ENCODE measurements around the gene PRLR. TPM values are rescaled to one million over a fixed set of nuclear protein-coding genes. Genes with fewer than 3 reads are reported as not detected.

The PRLR gene
- total RNA-seq, 1 donor from 2014 or later = 0.21 TPM

DNA sequence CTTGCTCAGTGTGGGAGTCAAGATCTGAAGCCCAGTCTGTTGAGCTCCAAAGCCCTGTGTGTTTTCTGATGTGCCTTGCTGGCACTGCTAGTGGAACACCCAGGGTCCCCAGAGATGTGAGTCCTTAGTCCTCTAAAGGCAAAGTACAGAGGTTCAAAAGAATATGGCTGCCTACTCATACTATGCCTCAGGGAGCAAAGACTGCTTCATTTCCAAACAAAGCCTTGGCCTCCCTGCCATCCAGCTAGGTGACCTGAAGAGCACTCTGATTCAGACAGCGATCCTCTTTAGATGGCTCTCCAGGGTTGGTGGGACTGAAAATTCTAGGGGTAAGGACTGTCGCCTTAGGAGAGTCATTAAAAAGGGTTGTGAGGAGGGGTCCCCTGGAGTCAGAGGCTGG, 2.0 kb downstream of the PRLR start:
- H3K36me3 Mint-ChIP-seq (ENCODE audit: low read depth, unreplicated experiment) = no peaks in the 10 kb centered on the region
- TF ChIP-seq, protein P1, sequence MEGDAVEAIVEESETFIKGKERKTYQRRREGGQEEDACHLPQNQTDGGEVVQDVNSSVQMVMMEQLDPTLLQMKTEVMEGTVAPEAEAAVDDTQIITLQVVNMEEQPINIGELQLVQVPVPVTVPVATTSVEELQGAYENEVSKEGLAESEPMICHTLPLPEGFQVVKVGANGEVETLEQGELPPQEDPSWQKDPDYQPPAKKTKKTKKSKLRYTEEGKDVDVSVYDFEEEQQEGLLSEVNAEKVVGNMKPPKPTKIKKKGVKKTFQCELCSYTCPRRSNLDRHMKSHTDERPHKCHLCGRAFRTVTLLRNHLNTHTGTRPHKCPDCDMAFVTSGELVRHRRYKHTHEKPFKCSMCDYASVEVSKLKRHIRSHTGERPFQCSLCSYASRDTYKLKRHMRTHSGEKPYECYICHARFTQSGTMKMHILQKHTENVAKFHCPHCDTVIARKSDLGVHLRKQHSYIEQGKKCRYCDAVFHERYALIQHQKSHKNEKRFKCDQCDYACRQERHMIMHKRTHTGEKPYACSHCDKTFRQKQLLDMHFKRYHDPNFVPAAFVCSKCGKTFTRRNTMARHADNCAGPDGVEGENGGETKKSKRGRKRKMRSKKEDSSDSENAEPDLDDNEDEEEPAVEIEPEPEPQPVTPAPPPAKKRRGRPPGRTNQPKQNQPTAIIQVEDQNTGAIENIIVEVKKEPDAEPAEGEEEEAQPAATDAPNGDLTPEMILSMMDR (IDR thresholded peaks at IDR 0.05; ENCODE audit: unreplicated experiment) = no peak
- no peak overlapping the region for H3K4me3 Mint-ChIP-seq (ENCODE audit: unreplicated experiment)
- H3K4me1 Mint-ChIP-seq (ENCODE audit: unreplicated experiment) = peaks cover 2% of the 10 kb centered on the region
- H3K27me3 Mint-ChIP-seq (ENCODE audit: unreplicated experiment) = peaks cover 4% of the 10 kb centered on the region
- H3K9me3 Mint-ChIP-seq (ENCODE audit: unreplicated experiment) = no peaks in the 10 kb centered on the region
- DNase-seq (ENCODE audit: low spot score) = no peak
- no peak overlapping the region for H3K27ac Mint-ChIP-seq (ENCODE audit: unreplicated experiment)

DNA sequence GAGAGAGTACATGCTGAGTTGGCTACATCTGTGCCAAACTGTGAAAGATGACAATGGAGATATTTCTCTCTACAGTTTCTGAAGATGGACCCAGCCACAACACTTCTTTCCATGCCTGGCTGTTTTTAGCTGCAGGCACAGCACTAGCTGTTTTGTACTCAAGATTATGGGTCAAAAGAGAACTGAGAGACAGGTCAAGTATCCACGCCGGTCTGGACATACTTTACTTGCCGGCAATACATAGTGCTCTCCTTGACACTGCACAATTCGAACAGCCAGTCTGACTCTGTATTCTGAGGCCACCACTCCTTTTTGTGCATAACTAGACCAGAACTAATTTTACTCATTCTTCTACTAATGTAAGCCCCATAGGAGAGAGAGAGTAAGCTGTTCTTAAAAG, 2.6 kb downstream of the PRLR start:
- peaks cover 2% of the 10 kb centered on the region for H3K4me1 Mint-ChIP-seq (ENCODE audit: unreplicated experiment)
- no peak overlapping the region for H3K4me3 Mint-ChIP-seq (ENCODE audit: unreplicated experiment)
- DNase-seq (ENCODE audit: low spot score) = no peak
- H3K36me3 Mint-ChIP-seq (ENCODE audit: low read depth, unreplicated experiment) = no peaks in the 10 kb centered on the region
- no peaks in the 10 kb centered on the region for H3K9me3 Mint-ChIP-seq (ENCODE audit: unreplicated experiment)
- no peak overlapping the region for H3K27ac Mint-ChIP-seq (ENCODE audit: unreplicated experiment)
- peaks cover 4% of the 10 kb centered on the region for H3K27me3 Mint-ChIP-seq (ENCODE audit: unreplicated experiment)
- TF ChIP-seq, protein P1 (IDR thresholded peaks at IDR 0.05; ENCODE audit: unreplicated experiment) = no peak

DNA sequence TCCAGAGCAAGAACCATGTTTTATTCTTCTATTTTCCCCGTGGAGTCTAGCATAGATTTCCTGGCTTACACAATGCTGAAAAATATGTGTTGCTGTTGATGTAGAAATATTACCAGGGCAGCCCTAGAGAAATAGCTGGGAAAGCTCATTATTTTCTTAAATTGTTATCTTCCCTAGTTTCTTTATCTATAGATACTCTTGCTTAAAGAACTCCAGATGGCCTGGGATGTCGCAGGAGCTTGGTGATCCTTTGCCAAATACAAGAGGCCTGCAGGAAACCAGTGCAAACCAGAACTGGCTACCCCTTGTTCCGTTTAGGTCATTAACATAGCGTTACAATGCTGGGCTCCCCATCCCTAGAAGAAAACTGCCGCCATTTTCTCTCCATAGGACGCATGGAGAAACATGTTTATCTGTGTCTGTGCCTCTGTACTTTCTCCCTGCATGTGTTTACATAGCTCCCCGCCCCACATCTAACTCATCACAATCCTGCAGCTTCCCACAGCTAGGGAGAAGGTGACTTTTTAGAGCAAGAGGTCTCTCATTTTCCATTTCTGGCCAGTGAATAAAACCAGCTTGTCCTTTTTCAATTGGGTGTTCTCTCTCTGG, 6.4 kb downstream of the PRLR start:
- TF ChIP-seq, protein P1 (IDR thresholded peaks at IDR 0.05; ENCODE audit: unreplicated experiment) = no peak
- H3K9me3 Mint-ChIP-seq (ENCODE audit: unreplicated experiment) = no peaks in the 10 kb centered on the region
- no peaks in the 10 kb centered on the region for H3K4me1 Mint-ChIP-seq (ENCODE audit: unreplicated experiment)
- H3K27ac Mint-ChIP-seq (ENCODE audit: unreplicated experiment) = no peak overlapping the region
- no peak overlapping the region for H3K4me3 Mint-ChIP-seq (ENCODE audit: unreplicated experiment)
- no peak for DNase-seq (ENCODE audit: low spot score)
- H3K36me3 Mint-ChIP-seq (ENCODE audit: low read depth, unreplicated experiment) = no peaks in the 10 kb centered on the region
- H3K27me3 Mint-ChIP-seq (ENCODE audit: unreplicated experiment) = peaks cover 5% of the 10 kb centered on the region

DNA sequence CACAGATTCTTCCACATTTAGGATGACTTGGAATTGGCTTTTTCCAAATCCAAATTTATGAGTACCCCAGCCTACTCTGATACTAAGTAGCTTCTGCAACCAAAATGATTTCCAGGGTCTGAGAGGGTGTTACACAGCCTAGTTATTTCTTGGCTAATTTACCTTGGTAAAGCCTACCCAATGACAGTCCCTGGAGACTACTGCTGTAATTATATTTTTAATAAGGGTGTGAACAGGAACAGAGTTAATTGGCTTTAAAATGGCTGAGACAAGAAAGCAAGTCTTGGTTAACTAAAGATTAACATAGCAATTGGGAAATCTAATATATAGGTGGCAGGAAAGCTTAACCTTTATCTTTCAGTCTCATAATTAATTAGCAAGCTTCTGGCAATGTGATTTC, 9.3 kb downstream of the PRLR start:
- DNase-seq (ENCODE audit: low spot score) = no peak
- TF ChIP-seq, protein P1 (IDR thresholded peaks at IDR 0.05; ENCODE audit: unreplicated experiment) = no peak
- H3K4me1 Mint-ChIP-seq (ENCODE audit: unreplicated experiment) = no peaks in the 10 kb centered on the region
- H3K27me3 Mint-ChIP-seq (ENCODE audit: unreplicated experiment) = peaks cover 5% of the 10 kb centered on the region
- no peaks in the 10 kb centered on the region for H3K9me3 Mint-ChIP-seq (ENCODE audit: unreplicated experiment)
- H3K27ac Mint-ChIP-seq (ENCODE audit: unreplicated experiment) = no peak overlapping the region
- no peak overlapping the region for H3K4me3 Mint-ChIP-seq (ENCODE audit: unreplicated experiment)
- H3K36me3 Mint-ChIP-seq (ENCODE audit: low read depth, unreplicated experiment) = no peaks in the 10 kb centered on the region

DNA sequence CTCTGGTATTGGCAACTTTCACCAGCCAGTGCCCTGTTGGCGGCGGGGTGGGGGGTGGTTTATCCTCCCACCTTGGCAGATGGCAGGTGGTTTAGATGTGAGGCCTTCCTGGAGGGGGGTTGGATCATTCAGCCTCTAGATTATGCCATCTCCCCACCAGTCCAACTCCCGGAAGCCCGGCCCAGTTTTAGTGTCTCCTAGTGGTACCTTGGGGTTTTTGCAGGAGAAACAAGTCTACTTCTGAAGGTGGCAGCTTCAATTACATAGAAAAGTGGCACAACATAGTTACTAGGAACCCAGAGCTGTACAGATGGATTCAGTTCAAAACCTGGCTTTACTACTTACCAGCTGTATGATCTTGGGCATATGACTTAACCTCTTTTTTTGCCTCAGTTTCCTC, 11.3 kb downstream of the PRLR start:
- TF ChIP-seq, protein P1 (IDR thresholded peaks at IDR 0.05; ENCODE audit: unreplicated experiment) = no peak
- Mint-ChIP-seq H3K4me3 (ENCODE audit: unreplicated experiment) (no peak overlapping the region), H3K27me3 (ENCODE audit: unreplicated experiment) (peaks cover 3% of the 10 kb centered on the region), H3K27ac (ENCODE audit: unreplicated experiment) (no peak overlapping the region), H3K4me1 (ENCODE audit: unreplicated experiment) (no peaks in the 10 kb centered on the region), H3K9me3 (ENCODE audit: unreplicated experiment) (no peaks in the 10 kb centered on the region), H3K36me3 (ENCODE audit: low read depth, unreplicated experiment) (no peaks in the 10 kb centered on the region)
- DNase-seq (ENCODE audit: low spot score) = no peak
